HepG2 (cell line): ENCODE data around the gene CAPN10. TPM values are rescaled to one million over a fixed set of nuclear protein-coding genes. Genes with fewer than 3 reads are reported as not detected.
A peak's percentile ranks its signal among the peaks of the same experiment; 100 is the strongest.

Experiments used
- HMG20A ChIP-seq: IDR thresholded peaks from 2 replicates; pipeline ENCODE4 v1.6.1; 2016; ENCODE audit warnings: borderline replicate concordance
- HNRNPUL1 ChIP-seq: fragments of 200-400 bp; formaldehyde crosslinking; IDR thresholded peaks from 2 replicates; pipeline ENCODE4 v1.6.1; 2017; ENCODE audit warnings: low read depth, mild to moderate bottlenecking, low read length, moderate library complexity
- PHF8 ChIP-seq: sonication (generic); formaldehyde crosslinking; IDR thresholded peaks from 2 replicates; pipeline ENCODE4 v1.5.0; 2020; ENCODE audit warnings: missing genetic modification reagents
- RFX3 ChIP-seq: IDR thresholded peaks from 2 replicates; pipeline ENCODE4 v1.6.1; 2016; ENCODE audit warnings: missing biosample characterization, missing genetic modification reagents
- RFXAP ChIP-seq: sonication (generic); formaldehyde crosslinking; IDR thresholded peaks from 2 replicates; pipeline ENCODE4 v1.4.0; 2020; ENCODE audit warnings: missing genetic modification reagents, borderline replicate concordance
- SMARCC2 ChIP-seq: fragments of 450-650 bp; IDR thresholded peaks from 2 replicates; pipeline ENCODE4 v1.6.1; 2017; ENCODE audit warnings: antibody characterized with exemption, mild to moderate bottlenecking
- TAF1 ChIP-seq: sonication (generic); formaldehyde crosslinking; IDR thresholded peaks from 2 replicates; pipeline ENCODE4 v1.4.0; 2020; ENCODE audit warnings: missing genetic modification reagents
- TCF12 ChIP-seq, 2 experiments: fragments of 450-650 bp in 1 of 2; sonication (generic) in 1 of 2; formaldehyde crosslinking in 1 of 2; IDR thresholded peaks; 2 replicates each; pipeline versions ENCODE4 v1.6.1 to v1.8.0; 2017 to 2022; ENCODE audit warnings: antibody characterized with exemption in 1 of 2, mild to moderate bottlenecking in 1 of 2, missing genetic modification reagents in 1 of 2, moderate library complexity in 1 of 2
- ZBTB42 ChIP-seq: sonication (generic); formaldehyde crosslinking; IDR thresholded peaks from 2 replicates; pipeline ENCODE4 v1.5.0; 2020; ENCODE audit warnings: mild to moderate bottlenecking, missing genetic modification reagents
- ZNF350 ChIP-seq: sonication (generic); formaldehyde crosslinking; IDR thresholded peaks from 2 replicates; pipeline ENCODE4 v1.4.0; 2020; ENCODE audit warnings: mild to moderate bottlenecking, low read depth, missing genetic modification reagents, borderline replicate concordance
- ZNF354B ChIP-seq: sonication (generic); formaldehyde crosslinking; IDR thresholded peaks from 2 replicates; pipeline ENCODE4 v1.8.0; 2022; ENCODE audit warnings: mild to moderate bottlenecking, missing genetic modification reagents
- ZNF549 ChIP-seq: sonication (generic); formaldehyde crosslinking; IDR thresholded peaks from 2 replicates; pipeline ENCODE4 v1.5.0; 2020; ENCODE audit warnings: missing genetic modification reagents
- ZNF7 ChIP-seq: IDR thresholded peaks from 2 replicates; pipeline ENCODE4 v1.6.1; 2016; ENCODE audit warnings: missing biosample characterization, missing genetic modification reagents
- ZNF724P ChIP-seq: sonication (generic); formaldehyde crosslinking; IDR thresholded peaks from 2 replicates; pipeline ENCODE4 v1.8.0; 2022; ENCODE audit warnings: missing genetic modification reagents, borderline replicate concordance
- polyA plus RNA-seq, 8 experiments: library from polyadenylated mRNA; depleted of rRNA in 3 of 8; stranded (reverse) in 7 of 8; unstranded in 1 of 8; fragments of >200 nt; fragmentation: Illumina TruSeq in 4 of 8; extraction: Trizol in 4 of 8; gene quantifications; 2 replicates each; pipeline versions ENCODE4 v1.2.1 to v1.2.3, GENCODE V29; 2011 to 2016; ENCODE audit warnings: low read depth in 4 of 8, missing spikeins in 1 of 8, mixed read lengths in 1 of 8; ENCODE audit not compliant: insufficient read depth in 1 of 8
- total RNA-seq, 5 experiments: library from RNA; depleted of rRNA; stranded (reverse); fragments of >200 nt; fragmentation: Illumina TruSeq; extraction: Trizol; gene quantifications; 2 replicates each; pipeline ENCODE4 v1.2.3, GENCODE V29; 2016; ENCODE audit warnings: low read depth in 1 of 5
- TF ChIP-seq, protein P1 (sequence below): sonication (generic); formaldehyde crosslinking; IDR thresholded peaks from 2 replicates; pipeline ENCODE4 v1.5.1; 2020; ENCODE audit warnings: missing genetic modification reagents, mild to moderate bottlenecking, borderline replicate concordance
- TF ChIP-seq, protein P2 (sequence below): sonication (generic); formaldehyde crosslinking; IDR thresholded peaks from 2 replicates; pipeline ENCODE4 v1.5.0; 2020; ENCODE audit warnings: missing genetic modification reagents
- TF ChIP-seq, protein P3 (sequence below): fragments of 450-650 bp; IDR thresholded peaks from 2 replicates; pipeline ENCODE4 v1.6.1; 2017
- TF ChIP-seq, protein P4 (sequence below): IDR thresholded peaks from 2 replicates; pipeline ENCODE4 v1.6.1; 2016; ENCODE audit warnings: low read depth, control low read depth

CAPN10 gene
- total and polyA plus RNA-seq, 2 of the 13 experiments (the other 11 are each of a cell fraction or from before 2014, with no cell fraction given), result 27.6 to 32.4 TPM

- TF ChIP-seq PHF8, result peak; percentile 65
- no peak for TF ChIP-seq HNRNPUL1
- TF ChIP-seq ZNF7 (CRISPR knock-in tag), result no peak
- no peak for TF ChIP-seq ZNF549
- TF ChIP-seq ZNF724P, result no peak
- TF ChIP-seq SMARCC2, result no peak
- TF ChIP-seq, protein P1, sequence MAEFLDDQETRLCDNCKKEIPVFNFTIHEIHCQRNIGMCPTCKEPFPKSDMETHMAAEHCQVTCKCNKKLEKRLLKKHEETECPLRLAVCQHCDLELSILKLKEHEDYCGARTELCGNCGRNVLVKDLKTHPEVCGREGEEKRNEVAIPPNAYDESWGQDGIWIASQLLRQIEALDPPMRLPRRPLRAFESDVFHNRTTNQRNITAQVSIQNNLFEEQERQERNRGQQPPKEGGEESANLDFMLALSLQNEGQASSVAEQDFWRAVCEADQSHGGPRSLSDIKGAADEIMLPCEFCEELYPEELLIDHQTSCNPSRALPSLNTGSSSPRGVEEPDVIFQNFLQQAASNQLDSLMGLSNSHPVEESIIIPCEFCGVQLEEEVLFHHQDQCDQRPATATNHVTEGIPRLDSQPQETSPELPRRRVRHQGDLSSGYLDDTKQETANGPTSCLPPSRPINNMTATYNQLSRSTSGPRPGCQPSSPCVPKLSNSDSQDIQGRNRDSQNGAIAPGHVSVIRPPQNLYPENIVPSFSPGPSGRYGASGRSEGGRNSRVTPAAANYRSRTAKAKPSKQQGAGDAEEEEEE (CRISPR knock-in tag), result no peak
- no peak for TF ChIP-seq HMG20A (CRISPR knock-in tag)
- no peak for TF ChIP-seq TCF12 (IDR thresholded peaks at IDR 0.05)
- peak; percentile 47; the same call in 1 of the 2 replicates for TF ChIP-seq TCF12 (CRISPR knock-in tag; IDR thresholded peaks at IDR 0.05)
- TF ChIP-seq RFX3 (CRISPR knock-in tag), result no peak
- TF ChIP-seq ZBTB42, result no peak
- TF ChIP-seq RFXAP (CRISPR knock-in tag), result peak; percentile 68; the same call in 1 of the 2 replicates
- no peak for TF ChIP-seq ZNF350 (CRISPR knock-in tag)
- TF ChIP-seq, protein P2, sequence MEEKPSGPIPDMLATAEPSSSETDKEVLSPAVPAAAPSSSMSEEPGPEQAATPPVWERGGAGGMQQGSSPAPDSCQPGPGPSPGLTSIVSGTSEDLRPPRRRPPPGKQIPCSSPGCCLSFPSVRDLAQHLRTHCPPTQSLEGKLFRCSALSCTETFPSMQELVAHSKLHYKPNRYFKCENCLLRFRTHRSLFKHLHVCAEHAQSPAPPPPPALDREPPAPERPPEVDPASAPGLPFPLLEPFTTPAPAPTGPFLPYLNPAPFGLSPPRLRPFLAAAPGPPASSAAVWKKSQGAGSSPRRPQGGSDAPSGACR (CRISPR knock-in tag), result no peak
- TF ChIP-seq ZNF354B (CRISPR knock-in tag), result no peak
- TF ChIP-seq, protein P3, sequence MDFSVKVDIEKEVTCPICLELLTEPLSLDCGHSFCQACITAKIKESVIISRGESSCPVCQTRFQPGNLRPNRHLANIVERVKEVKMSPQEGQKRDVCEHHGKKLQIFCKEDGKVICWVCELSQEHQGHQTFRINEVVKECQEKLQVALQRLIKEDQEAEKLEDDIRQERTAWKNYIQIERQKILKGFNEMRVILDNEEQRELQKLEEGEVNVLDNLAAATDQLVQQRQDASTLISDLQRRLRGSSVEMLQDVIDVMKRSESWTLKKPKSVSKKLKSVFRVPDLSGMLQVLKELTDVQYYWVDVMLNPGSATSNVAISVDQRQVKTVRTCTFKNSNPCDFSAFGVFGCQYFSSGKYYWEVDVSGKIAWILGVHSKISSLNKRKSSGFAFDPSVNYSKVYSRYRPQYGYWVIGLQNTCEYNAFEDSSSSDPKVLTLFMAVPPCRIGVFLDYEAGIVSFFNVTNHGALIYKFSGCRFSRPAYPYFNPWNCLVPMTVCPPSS, result no peak
- peak; percentile 47; the same call in 1 of the 2 replicates for TF ChIP-seq TAF1 (CRISPR knock-in tag)
- TF ChIP-seq, protein P4, sequence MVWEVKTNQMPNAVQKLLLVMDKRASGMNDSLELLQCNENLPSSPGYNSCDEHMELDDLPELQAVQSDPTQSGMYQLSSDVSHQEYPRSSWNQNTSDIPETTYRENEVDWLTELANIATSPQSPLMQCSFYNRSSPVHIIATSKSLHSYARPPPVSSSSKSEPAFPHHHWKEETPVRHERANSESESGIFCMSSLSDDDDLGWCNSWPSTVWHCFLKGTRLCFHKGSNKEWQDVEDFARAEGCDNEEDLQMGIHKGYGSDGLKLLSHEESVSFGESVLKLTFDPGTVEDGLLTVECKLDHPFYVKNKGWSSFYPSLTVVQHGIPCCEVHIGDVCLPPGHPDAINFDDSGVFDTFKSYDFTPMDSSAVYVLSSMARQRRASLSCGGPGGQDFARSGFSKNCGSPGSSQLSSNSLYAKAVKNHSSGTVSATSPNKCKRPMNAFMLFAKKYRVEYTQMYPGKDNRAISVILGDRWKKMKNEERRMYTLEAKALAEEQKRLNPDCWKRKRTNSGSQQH (CRISPR knock-in tag), result no peak
Observed at GRCh38 chr2:240568678-240569522, 17.6 kb upstream of the CAPN10 start (continued).
